GM12878 (cell line): ENCODE measurements around the gene PNLIP. TPM values are rescaled to one million over a fixed set of nuclear protein-coding genes. Genes with fewer than 3 reads are reported as not detected.

Source experiments
- ATAC-seq: fragments of 200-7000 bp; cut with Tn5 transposase; 3 replicates; pipeline ENCODE4 v1.9.1; 2020; ENCODE audit warnings: mild to moderate bottlenecking, moderate library complexity
- BruUV-seq: library from RNA; stranded (reverse); fragments of 400-500 nt; replicated peaks from 2 replicates; lab custom pipeline; 2021; lab: Mats Ljungman, UMichigan
- CTCF ChIA-PET: fragments of 300-600 bp; sonication (Branson Sonifier 250); formaldehyde crosslinking; extraction: SDS; loops from one replicate; lab custom pipeline; 2021; ENCODE audit warnings: inconsistent platforms; lab: Yijun Ruan, JAX
- POLR2A ChIA-PET: fragments of 350-600 bp; formaldehyde crosslinking; extraction: SDS; loops from one replicate; lab custom pipeline; 2021; ENCODE audit warnings: inconsistent platforms; lab: Charles Lee
- RAD21 ChIA-PET: fragments of 300-600 bp; sonication (Branson Sonifier 250); formaldehyde crosslinking; loops from one replicate; lab custom pipeline; 2023; ENCODE audit warnings: antibody characterized with exemption; ENCODE audit not compliant: unreplicated experiment; lab: Charles Lee
- SMC1A ChIA-PET: fragments of 300-600 bp; sonication (Branson Sonifier 250); formaldehyde crosslinking; loops from one replicate; lab custom pipeline; 2023; ENCODE audit not compliant: unreplicated experiment, uncharacterized antibody; lab: Charles Lee
- DNase-seq: peaks from one replicate; pipeline ENCODE4 v3.0.0-alpha.2; 2011; ENCODE audit warnings: low read depth, low spot score
- FAIRE-seq: peaks from 3 replicates; lab custom pipeline; 2011; peaks lifted over from hg19 to GRCh38; lab: Jason Lieb, UNC
- H2AFZ ChIP-seq: 2 replicates; pipeline ENCODE4 v1.6.0; 2011; ENCODE audit warnings: low read depth, low read length, control low read depth; ENCODE audit not compliant: control insufficient read depth
- H3K27ac ChIP-seq: 2 replicates; pipeline ENCODE4 v1.5.1; 2011; ENCODE audit warnings: control low read depth; ENCODE audit not compliant: control insufficient read depth, insufficient read depth
- H3K27me3 ChIP-seq, 2 experiments: replicated peaks in 1 of 2; 2 replicates each; pipeline versions ENCODE4 v1.6.0 to v1.6.1; 2011; ENCODE audit warnings: low read length in 1 of 2; ENCODE audit not compliant: control insufficient read depth in 2 of 2, insufficient read depth in 2 of 2
- H3K36me3 ChIP-seq, 2 experiments: 2 replicates each; pipeline ENCODE4 v1.5.1; 2011; ENCODE audit warnings: low read length in 1 of 2; ENCODE audit not compliant: control insufficient read depth in 2 of 2, insufficient read depth in 2 of 2
- H3K4me1 ChIP-seq: 2 replicates; pipeline ENCODE4 v1.6.1; 2011; ENCODE audit warnings: mild to moderate bottlenecking, low read length, moderate library complexity, mixed read lengths; ENCODE audit not compliant: control insufficient read depth, insufficient read depth
- H3K4me2 ChIP-seq: 2 replicates; pipeline ENCODE4 v1.6.0; 2011; ENCODE audit warnings: control low read depth; ENCODE audit not compliant: control insufficient read depth, insufficient read depth
- H3K4me3 ChIP-seq: fragments of 200-600 bp; sonication (generic); 2 replicates; pipeline ENCODE4 v1.5.1; 2016
- H3K79me2 ChIP-seq: 2 replicates; pipeline ENCODE4 v1.6.0; 2011; ENCODE audit warnings: low read length; ENCODE audit not compliant: control insufficient read depth, insufficient read depth
- H3K9ac ChIP-seq: 2 replicates; pipeline ENCODE4 v1.8.0; 2011; ENCODE audit warnings: low read length, control low read depth, mixed read lengths; ENCODE audit not compliant: control insufficient read depth, insufficient read depth
- H3K9me3 ChIP-seq: replicated peaks from 3 replicates; pipeline ENCODE4 v1.5.1; 2011; ENCODE audit warnings: mild to moderate bottlenecking, low read length; ENCODE audit not compliant: control insufficient read depth, insufficient read depth
- H4K20me1 ChIP-seq: 2 replicates; pipeline ENCODE4 v1.6.0; 2011; ENCODE audit not compliant: control insufficient read depth, insufficient read depth
- CHD4 ChIP-seq: fragments of 200-600 bp; sonication (generic); IDR thresholded peaks from 2 replicates; pipeline ENCODE4 v1.6.1; 2016; ENCODE audit warnings: mild to moderate bottlenecking
- FOXM1 ChIP-seq: IDR thresholded peaks from 2 replicates; pipeline ENCODE4 v1.6.1; 2012; ENCODE audit warnings: low read depth, mild to moderate bottlenecking, inconsistent platforms, low read length, moderate library complexity
- HCFC1 ChIP-seq: fragments of 150-350 bp; IDR thresholded peaks from 2 replicates; pipeline ENCODE4 v1.6.1; 2014; ENCODE audit warnings: low read length
- IKZF1 ChIP-seq: fragments of 450-650 bp; conservative IDR thresholded peaks from 2 replicates; pipeline ENCODE4 v1.6.1; 2017; ENCODE audit warnings: antibody characterized with exemption, mild to moderate bottlenecking
- KLF5 ChIP-seq: fragments of 450-650 bp; IDR thresholded peaks from 2 replicates; pipeline ENCODE4 v1.6.1; 2014; ENCODE audit warnings: mild to moderate bottlenecking; ENCODE audit not compliant: partially characterized antibody
- PAX5 ChIP-seq: IDR thresholded peaks from 2 replicates; pipeline ENCODE4 v1.6.1; 2011; ENCODE audit warnings: low read depth, low read length, borderline replicate concordance
- POLR2AphosphoS5 ChIP-seq: IDR thresholded peaks from 2 replicates; pipeline ENCODE4 v1.6.1; 2011; ENCODE audit warnings: mild to moderate bottlenecking, low read length, inconsistent platforms
- RAD51 ChIP-seq: fragments of 450-650 bp; IDR thresholded peaks from 2 replicates; pipeline ENCODE4 v1.6.1; 2016; ENCODE audit warnings: moderate library complexity, mild to moderate bottlenecking, inconsistent platforms
- TCF12 ChIP-seq: IDR thresholded peaks from 2 replicates; pipeline ENCODE4 v1.6.1; 2011; ENCODE audit warnings: low read depth, mild to moderate bottlenecking, low read length
- TCF7 ChIP-seq: IDR thresholded peaks from 2 replicates; pipeline ENCODE4 v1.6.1; 2014; ENCODE audit warnings: antibody characterized with exemption, borderline replicate concordance
- in situ Hi-C: fragments of 300-500 bp; cut with MboI; formaldehyde crosslinking; loops from 9 replicates; pipeline ENCODE4 v1.14.3; 2018; ENCODE audit warnings: mixed read lengths
- intact Hi-C: fragments of 100-400 bp; cut with micrococcal nuclease; formaldehyde crosslinking; loops from one replicate; pipeline ENCODE4 v1.14.2; 2022; ENCODE audit not compliant: unreplicated experiment
- polyA plus RNA-seq, 11 experiments: library from polyadenylated mRNA; depleted of rRNA in 4 of 11; unstranded in 6 of 11; stranded (reverse) in 5 of 11; fragments of >200 nt; fragmentation: Nextera tagmentation in 4 of 11; fragmentation: Illumina TruSeq in 1 of 11; extraction: Ambion mirVana in 4 of 11; extraction: Trizol in 1 of 11; gene quantifications; 1 replicate in 1 of 11; 2 replicates in 10 of 11; pipeline versions ENCODE4 v1.2.1 to v1.2.3, GENCODE V29; 2011 to 2016; ENCODE audit warnings: inconsistent platforms in 2 of 11, missing spikeins in 2 of 11, low read depth in 1 of 11
- total RNA-seq, 4 experiments: library from RNA; depleted of rRNA in 3 of 4; stranded (reverse); fragments of >200 nt in 3 of 4; fragmentation: Illumina TruSeq in 1 of 4; extraction: Trizol in 1 of 4; gene quantifications; 2 replicates each; pipeline versions ENCODE4 v1.2.1 to v1.2.3, GENCODE V29; 2013 to 2021
- TF ChIP-seq, protein P1 (sequence below): fragments of 450-650 bp; IDR thresholded peaks from 2 replicates; pipeline ENCODE4 v1.6.1; 2017; ENCODE audit warnings: antibody characterized with exemption, mild to moderate bottlenecking, moderate library complexity

The PNLIP gene
- total and polyA plus RNA-seq, 10 of the 15 experiments (the other 5 are each of a cell fraction or from before 2014, with no cell fraction given): 1.1 TPM; not detected in 9

DNA sequence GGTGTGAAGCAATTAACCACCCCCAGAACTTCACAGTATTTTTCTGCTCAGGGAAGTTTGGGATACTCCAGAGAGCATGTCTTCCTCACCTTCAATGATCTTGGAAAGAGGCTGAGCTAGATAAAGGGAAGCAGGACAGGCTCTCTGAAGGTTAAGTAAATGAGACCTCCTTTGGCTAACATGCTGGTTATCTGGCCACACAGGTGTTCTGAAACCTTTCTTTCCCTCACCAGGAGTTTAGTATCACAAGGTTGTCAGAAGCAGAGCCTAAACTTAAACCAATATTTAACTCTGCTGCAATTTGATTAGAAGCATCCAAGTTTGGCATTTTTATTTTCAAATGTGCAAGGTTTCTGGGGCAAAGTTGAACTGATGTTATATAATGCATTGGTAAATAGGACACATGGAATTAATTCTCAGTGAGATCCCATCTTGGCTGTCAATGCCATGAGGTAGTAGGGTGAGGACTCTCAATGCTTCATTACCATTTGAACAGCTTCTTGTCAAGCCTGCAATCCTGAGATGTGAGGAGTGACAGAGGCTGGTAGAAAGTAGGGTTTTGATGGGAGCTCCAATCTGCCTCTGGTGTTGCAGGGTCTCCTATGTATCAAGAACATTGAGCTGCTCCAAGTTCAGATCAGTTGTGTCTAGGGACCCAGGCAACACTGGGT, 3.6 kb upstream of the PNLIP start:
- TF ChIP-seq TCF12: no peak
- TF ChIP-seq FOXM1: no peak
- TF ChIP-seq HCFC1: no peak
- TF ChIP-seq, protein P1, sequence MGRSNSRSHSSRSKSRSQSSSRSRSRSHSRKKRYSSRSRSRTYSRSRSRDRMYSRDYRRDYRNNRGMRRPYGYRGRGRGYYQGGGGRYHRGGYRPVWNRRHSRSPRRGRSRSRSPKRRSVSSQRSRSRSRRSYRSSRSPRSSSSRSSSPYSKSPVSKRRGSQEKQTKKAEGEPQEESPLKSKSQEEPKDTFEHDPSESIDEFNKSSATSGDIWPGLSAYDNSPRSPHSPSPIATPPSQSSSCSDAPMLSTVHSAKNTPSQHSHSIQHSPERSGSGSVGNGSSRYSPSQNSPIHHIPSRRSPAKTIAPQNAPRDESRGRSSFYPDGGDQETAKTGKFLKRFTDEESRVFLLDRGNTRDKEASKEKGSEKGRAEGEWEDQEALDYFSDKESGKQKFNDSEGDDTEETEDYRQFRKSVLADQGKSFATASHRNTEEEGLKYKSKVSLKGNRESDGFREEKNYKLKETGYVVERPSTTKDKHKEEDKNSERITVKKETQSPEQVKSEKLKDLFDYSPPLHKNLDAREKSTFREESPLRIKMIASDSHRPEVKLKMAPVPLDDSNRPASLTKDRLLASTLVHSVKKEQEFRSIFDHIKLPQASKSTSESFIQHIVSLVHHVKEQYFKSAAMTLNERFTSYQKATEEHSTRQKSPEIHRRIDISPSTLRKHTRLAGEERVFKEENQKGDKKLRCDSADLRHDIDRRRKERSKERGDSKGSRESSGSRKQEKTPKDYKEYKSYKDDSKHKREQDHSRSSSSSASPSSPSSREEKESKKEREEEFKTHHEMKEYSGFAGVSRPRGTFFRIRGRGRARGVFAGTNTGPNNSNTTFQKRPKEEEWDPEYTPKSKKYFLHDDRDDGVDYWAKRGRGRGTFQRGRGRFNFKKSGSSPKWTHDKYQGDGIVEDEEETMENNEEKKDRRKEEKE: no peak
- TF ChIP-seq TCF7: no peak
- no peak for TF ChIP-seq POLR2AphosphoS5
- TF ChIP-seq KLF5: no peak
- TF ChIP-seq IKZF1: no peak
- TF ChIP-seq CHD4: no peak
- no peak for TF ChIP-seq RAD51
- no peak for TF ChIP-seq PAX5
- TF ChIP-seq, all 136 proteins: peak for 0
- intact Hi-C loops: no loop called here
- no peak for DNase-seq
- Histone ChIP-seq H3K9ac (no peak overlapping the region), H3K27me3 (no peaks in the 10 kb centered on the region), H3K9me3 (no peaks in the 10 kb centered on the region), H2AFZ (no peak overlapping the region), H3K4me3 (no peak overlapping the region), H3K36me3 (no peaks in the 10 kb centered on the region), H3K79me2 (no peaks in the 10 kb centered on the region), H3K4me2 (no peak overlapping the region), H3K4me1 (no peaks in the 10 kb centered on the region), H4K20me1 (no peaks in the 10 kb centered on the region), H3K27ac (no peak overlapping the region)
- no peak for FAIRE-seq
- in situ Hi-C loops: no loop called here
- POLR2A ChIA-PET: no interaction called here
- CTCF ChIA-PET: no interaction called here
- SMC1A ChIA-PET: no interaction called here
- no peak for ATAC-seq
- RAD21 ChIA-PET: no interaction called here
- no TSS peak for BruUV-seq
